Left forelimb (tissue), 1 donor: ENCODE measurements around the gene OSBPL1A.

Experiments used
- DNase-seq: peaks from one replicate; pipeline ENCODE4 v3.0.0-alpha.2; 2018; ENCODE audit warnings: low spot score

OSBPL1A gene

DNA sequence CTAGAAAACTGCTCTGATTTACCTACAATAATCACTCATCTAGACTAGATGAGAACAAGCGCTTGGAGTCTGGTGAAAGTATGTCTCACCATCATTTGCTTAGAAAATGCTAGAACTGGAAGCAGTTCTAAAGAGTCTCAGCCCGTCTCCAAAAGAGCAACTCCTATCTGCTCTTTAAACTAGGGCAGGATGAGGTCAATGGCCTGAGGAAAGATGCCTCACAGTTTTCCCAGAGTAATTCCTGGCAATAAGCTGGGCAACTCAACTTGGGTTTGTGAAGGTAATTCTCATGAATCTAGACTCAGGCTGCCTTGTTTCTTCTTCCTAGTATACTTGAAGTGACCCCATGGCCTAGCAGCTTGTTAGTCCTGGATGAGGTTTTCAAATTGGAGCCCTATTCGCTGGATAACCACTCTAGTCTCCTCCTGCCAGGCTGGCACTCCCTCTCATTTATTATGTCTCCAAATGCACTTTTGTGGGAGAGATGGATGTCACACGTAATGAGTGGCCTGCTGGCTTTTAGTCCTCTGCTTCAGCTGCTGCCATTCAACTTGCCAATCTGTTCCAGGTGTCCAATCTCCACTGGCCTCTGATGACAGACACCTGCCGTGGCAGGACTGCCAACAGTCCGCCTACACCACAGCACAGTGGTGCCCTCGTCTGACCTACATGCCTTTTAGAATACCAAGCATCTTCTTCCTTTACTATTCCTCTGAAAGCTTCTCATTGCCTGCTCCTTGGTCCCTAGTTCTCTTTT lies 177.9 kb downstream of the OSBPL1A start:
- no peak for DNase-seq

DNA sequence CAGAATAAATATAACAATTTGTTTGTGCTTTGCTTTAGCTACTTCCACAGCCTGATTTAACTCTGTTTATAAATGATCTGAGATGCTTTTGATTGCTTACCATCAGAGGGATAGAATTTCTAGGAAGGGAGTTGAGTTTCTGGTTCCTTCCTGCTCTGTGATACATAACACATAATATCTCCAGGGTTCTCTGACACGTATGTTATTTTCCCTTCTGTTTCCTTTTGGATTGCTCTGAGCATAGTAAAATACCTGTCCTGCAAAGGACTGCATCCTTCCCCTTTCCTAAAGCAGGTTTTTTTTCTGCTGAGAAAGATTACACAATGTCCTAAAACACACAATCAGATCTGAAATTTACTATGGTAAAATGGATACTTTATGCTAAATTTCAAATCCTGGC lies 182.7 kb downstream of the OSBPL1A start:
- no peak for DNase-seq

DNA sequence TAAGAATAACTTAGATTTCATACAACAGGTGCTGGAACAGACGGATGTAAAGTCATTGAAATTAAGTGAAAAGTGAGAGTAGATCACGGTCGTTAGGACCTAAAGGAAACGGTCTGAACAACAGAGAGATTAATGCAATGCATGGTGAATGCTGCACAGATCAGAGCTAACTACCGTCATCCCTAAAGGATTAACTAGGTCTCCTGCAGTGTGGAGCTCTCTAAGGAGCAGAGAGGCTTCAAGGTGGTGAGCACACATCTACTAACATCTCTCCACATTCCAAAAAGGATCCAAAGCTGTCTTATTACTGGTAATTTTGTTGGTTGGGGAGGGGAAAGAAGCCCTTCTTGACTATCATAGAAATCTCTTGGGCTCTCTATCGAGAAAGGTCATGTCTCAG lies 183.5 kb downstream of the OSBPL1A start:
- DNase-seq = no peak

DNA sequence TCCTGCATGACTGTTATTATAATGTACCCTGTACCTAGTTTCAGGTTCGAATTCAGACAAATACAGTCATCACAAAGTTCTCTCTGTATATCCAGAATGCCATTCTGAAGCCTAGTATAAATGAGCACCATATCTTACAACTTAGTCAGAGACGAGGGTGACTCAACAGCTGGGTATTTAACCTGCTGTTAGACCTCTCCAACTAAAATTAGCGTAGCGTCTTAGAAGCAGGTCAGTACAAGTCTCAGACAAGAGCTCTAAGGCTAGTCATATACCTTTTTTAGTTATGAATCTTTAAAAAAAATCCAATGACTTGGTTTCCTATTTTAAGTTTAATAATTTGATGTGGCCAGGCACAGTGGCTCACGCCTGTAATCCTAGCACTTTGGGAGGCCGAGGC lies 184.7 kb downstream of the OSBPL1A start:
- DNase-seq = no peak

DNA sequence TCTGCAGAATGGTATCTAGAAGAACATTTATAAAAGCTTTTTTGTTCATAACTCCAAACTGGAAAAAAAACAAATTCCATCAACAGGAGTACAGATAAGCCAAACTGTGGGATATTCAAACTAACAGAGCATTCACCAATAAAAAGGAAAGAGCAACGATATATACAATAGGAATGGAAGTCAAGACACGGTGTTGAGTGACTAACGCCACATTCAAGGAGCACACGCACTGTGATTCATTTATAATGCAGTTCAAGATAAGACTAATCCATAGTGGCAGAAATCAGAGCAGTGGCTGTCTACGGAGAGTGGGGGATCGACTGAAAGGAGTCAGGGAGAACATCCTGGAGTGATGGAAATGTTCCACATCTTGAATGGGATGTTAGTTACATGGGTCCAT lies 188.1 kb downstream of the OSBPL1A start:
- no peak for DNase-seq

DNA sequence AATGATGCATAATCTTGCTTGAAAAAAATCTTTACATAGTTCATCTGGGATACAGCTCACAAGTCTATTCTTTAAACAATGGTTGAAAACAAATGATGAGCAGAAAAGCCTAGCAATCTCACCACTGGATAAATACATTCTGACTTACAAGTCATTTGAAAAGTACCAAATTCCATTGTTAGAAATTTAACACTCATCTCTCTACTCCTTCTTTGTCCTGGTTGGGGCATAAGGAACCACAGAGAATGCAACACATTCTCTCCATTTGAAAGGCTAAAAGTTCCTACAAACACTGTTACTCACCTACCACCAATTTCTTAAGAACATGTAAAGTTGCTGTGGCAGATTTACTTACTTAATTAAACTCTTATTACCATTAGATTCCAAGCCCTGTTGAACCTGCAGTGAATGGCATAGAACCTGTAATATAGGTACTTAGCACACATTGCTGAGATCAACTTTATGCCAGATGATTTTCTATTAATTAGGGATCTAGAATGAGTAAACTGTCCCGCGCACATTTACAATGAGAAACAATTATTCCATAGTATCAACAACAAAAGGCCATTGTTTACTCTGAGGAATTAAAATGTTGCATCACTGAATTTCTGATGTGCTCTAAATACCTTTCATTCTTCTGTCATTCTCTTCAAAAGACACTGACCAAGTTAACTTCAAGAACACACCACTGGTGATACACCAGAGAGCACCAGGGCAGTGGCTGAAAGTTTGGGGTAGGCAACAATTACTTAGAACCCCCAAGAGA lies 189.2 kb downstream of the OSBPL1A start:
- DNase-seq = no peak

DNA sequence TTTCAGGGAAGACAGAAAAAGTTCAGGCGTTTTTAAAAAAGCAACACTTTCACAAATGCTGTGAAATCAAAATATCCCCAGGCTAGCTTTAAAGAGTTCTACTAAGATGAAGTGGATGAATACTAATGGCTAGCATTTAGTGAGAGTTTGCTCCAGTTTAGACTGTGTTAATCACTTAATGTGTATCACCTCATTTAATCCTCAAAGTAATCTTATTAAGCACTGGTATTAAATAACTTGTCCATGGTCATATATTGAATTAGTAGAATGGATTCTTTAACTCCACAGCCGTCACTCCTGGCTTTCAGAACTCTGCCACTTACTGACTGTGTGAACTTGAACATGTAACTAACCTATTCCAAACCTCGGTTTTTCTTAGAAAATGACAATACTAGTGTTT lies 192.7 kb downstream of the OSBPL1A start:
- DNase-seq = no peak

DNA sequence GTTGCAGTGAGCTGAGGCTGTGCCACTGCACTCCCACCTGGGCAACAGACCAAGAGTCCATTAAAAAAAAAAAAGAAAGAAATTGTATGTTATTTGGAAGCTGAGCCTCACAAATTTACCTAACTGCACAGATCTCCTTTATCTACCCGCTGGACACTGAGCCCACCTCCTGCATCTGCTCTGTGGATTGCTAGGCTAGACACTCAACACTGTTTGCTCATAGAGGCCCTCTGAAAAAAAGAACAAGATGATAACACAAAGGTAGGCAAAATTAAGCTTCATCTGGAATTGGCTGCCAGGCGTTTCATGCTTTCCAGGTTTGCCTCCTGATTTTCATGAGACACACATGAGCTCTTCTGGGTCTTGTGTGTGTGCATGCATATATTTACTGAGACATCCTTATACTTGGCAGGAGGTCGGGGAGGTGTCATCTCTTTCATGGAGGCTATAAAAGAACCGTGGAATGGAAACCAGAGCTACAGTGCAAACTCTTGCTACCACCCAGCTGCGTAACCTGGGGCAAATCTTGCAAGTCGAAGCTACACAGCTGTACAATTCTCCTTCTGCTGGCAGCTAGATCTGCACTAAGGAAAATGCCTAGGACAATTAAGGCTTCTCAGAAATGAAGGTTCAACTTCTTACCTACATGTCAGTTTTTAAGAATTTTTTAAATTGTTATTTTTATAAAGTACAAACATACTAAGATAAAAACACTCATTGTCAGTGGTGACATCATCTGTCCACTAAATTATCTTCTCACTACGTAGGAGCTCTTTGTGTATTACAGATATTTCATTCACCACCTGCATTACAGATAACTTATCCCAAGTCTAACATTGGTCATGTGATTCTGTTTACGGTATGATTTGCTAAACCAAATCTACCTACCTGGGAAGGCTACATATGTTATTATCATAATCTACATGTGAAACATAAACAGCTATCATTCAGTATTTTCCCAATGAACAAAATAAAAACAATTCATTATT lies 195.6 kb downstream of the OSBPL1A start:
- DNase-seq = no peak

DNA sequence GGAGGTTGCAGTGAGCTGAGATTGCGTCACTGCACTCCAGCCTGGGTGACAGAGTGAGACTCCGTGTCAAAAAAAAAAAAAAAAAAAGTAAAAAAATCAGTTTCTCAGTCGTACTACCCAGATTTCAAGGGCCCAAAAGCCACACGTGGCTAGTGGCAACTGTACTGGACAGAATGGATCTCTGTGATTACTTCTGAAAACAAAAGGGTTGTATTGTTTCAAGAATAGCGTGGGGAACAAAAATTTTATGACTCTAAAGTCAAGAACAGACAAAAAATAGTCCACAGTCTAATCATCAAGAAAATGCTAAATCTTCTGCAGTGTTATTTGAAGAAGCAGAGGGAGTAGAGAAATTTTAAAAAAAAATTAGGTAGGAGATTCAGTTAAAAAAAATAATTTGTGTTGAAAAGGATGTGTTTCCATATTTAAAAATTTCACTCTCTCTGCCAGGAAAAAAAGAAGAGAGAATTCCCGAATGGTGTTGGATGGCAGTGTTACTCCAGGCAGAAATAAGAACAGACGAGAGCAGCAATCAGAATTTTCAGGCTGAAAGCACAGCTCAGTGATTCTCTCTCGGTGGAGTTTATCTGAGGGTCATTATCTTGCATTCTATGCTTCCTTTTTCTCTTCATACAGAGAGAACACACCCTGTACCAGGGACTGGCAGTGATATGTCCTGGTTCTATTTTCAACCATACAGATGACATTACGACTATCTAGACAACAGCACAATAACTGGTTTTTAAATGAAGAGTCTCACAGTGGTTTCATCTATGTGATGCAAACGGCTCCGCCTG lies 196.9 kb downstream of the OSBPL1A start:
- no peak for DNase-seq

DNA sequence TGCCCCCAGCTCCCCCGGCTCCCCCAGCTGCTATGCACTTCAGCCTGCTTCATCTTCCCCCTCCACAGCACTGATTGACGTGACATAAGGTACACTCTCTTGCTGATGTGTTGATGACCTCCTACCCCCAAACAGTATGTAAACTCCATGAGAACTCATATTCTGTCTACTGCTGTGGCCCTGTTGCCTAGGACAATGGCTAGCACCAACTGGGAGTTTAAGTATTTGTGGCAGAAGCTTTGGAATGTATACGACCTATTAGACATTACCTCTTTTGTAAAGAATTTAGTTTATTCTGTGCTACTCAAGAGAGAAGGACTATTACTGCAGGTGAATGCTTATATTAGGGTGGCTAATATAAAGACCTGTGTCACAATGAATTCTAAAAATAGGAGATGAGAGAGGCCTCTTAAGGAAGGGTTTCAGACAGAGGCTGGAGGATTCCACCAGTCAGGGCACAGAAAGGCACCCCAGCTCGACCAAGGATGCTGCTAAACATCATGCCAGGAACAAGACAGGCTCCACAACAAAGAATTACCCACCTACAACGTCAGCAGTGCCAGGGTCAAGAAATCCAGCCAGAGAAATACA lies 198.2 kb downstream of the OSBPL1A start:
- DNase-seq = no peak

DNA sequence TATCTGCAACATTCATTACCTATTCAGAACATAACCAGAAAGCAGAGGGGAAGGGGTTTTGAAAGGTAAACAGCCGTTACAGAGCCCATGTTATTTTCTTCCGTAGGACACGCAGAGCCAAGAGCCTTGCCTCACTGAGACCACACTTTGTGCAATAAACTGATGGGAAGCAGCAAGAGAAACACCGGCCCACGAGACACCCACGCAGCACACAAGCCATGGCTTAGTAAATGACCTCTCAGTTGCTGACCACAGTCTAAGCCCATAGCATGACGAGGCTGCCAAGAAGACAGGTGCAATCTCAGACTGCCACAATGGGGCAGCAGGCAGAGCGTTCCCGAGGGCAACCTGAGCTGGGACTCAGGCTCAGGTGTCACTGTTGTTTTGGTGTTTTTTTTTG lies 199.2 kb downstream of the OSBPL1A start:
- no peak for DNase-seq

DNA sequence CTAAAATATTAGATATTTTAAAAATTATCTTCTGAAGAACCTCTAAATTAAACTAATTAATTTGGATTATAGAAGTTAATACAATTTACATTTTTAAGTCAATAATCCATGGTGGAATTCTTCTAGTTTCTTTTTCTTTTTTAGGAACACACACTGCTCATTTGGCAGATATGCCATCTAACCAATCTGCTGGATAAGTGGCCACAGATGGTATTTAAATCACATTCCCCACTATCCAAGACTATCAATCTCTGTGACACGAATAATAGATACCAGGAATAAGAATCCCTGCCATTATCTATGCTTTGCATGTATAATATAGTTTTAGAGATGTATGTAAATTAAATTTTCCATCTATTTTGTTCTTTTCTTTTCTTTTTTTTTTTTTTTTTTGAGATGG lies 200.2 kb downstream of the OSBPL1A start:
- DNase-seq = no peak

DNA sequence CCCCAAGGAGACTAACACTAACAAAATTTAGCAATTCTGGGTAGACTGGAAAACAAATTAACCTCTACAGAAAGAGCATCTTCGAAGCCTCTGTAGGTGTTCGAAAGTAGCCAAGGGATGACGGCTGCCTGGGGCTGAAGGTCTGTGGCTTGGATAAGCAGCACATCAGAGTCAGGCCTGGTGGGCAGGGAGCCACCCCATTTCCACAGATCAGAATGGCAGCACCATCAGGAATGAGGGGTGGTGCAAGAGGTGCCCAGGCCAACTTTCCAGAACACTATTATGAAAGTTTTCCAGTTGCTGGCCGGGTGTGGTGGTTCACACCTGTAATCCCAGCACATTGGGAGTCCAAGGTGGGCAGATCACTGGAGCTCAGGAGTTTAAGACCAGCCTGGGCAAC lies 200.9 kb downstream of the OSBPL1A start:
- no peak for DNase-seq

DNA sequence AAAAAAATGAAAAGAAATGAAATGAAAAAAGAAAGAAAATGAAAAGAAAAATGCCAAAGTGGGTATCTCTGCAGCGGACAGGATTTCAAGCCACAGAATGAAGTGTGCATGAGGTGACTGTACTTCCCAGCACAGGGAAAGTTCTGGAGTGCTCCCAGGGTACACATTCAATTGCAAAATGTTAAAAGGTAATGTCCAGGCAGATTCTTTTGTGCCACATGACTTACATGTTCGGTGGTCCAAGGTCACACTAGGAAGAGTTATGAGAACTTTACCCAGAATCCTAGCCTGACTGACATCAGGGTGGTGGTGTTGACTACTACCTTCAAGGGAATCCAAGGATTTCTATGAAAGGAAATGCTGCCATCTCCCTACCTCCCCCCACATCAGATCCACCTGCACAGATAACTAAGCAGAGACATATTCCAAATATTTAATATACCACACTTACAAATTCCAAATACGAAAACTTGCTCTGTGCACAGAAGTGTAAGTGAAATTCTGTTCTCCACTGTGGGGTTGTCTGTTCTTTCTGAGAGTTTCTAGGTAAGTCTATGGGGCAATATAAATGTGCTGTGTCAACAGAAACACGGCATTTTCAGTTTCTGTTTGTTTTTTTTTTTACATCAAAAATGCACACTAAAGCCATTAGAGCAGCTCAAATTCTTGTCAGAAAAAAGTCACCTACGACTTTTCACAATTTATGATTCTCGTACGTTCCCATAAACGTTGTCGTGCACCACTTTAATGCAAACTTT lies 202.1 kb downstream of the OSBPL1A start:
- no peak for DNase-seq

DNA sequence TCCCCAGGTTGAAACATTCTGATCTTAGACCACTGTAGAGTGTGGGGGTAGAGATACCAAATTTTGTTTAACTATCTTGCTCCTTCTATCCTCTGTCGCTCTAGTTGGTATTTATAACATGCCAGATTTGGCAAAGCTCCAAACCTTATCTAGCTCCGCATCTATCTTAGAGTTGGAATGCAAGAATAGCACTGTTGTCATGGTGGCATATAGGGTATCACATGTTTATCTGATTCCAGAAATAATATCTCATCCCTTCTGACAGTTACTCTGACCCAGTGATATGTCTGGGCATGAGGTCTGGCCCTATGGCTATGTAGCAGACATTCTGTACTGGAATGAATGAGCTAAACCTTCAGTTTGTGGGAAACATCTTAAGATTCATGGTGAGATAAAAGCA lies 207.0 kb downstream of the OSBPL1A start:
- DNase-seq = no peak

DNA sequence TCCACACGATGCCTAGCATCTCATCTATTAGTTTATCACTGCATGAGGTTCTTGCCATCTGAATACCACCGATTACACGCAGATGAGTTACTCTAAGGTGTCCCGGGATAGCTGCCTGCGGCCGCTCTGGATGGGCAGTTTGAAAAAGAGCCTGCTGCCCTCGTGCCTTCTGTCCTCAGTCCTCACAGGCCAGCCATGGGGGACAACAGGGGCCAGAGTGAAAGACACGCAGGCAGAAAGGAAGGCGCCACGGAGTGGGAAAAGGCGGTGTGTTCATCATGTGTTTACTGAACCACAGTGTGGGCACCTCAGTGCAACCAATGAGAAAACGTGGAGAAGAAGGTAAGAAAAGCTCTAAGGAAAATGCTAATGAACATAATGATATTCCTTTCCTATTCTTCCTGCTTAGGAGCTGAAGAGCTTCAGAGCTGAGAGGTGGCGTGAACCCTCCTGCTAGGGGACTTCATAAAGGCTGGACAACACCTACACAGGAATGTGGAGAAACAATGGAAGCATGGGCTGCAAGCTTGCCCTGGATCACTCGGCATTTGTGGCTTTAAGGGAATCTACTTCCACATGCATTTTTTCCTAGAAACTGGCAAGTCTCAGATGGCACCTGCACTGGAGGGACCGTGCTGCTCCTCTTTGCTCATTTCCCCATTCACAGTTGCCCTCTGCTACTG lies 207.8 kb downstream of the OSBPL1A start:
- no peak for DNase-seq

DNA sequence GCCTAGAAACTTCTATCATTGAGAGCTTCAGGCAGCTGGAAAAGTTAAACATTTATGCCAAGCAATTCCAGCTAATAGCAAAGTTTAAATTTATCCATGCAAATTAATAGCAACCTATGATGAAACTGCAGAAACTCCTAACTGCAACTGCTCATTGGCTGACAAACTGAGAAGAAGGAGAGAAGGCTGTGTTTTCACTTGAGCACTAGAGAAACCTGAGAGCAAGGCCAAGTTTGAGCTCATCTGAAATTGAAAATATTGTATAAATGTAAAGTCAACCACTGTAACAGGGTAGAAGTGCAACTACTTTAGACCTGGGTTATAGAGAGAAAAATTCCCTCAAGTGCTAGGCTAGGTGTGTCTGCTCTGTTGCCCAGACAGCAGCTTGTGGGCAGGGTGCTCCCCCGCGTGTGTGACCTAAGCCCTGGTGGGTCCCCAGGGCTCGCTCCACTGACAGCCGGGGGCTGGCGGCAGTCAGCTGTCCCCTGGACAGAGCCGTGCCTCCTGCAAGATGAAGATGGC lies 208.6 kb downstream of the OSBPL1A start:
- no peak for DNase-seq

DNA sequence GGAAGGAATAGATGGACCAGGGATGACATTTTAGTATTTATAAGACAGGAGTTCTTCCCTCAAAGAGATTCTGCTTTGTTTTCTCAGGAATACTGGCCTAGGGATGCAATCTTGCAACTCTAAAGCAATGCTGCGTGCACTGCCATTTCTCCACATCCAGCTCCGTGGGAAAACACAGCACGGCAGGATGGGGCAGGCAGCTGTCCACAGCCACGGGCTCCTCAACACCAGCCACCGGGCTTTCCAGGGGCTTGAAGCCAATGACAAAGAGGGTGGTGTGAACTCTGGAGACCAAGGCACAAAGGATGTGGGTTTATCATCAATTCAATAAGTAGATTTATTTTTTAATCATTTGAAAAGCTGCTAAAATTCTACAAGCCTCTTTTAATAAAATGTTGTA lies 209.5 kb downstream of the OSBPL1A start:
- no peak for DNase-seq

DNA sequence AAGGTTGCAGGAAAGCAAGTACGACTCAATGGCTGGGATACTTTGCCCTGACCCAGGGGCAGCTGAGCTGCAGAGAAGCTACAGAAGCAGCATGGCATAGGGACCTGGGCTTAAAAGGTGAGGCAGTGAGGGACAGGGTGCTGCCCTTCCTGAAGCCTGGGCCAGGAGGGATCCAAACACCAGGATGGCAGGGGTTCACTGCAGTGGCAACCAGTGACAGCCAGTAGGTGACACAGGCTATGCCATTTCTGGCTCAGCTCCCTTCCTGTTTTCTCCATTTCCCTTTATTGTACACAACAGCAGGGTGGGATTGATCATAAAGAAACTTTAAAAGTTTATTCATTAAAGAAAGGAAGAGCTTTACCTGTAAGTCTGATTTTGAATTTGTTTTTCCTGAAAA lies 209.9 kb downstream of the OSBPL1A start:
- no peak for DNase-seq

DNA sequence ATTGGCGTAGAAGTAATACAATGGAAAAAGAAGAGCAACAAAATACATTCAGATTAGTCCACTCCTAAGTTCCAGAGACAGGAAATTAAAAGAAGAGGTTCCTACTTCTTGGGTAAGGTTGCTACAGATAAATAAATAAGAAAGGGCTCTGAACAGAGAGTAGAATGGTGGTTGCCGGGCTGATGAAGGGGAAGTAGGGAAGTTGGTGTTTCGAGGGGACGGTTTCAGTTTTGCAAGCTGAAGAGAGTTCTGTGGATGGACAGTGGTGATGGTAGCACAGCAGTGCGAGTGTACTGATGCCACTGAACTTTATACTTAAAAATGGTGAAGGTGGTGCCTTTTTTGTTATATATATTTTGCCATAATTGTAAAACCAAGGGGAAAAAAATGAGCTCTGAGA lies 210.6 kb downstream of the OSBPL1A start:
- DNase-seq = no peak
